Activated CD4-positive, alpha-beta T cell treated with anti-CD3 and anti-CD28 coated beads, Interleukin-2, Interleukin-4, amounts not matched to agents 100 ng/mL and 50 ng/mL, durations not matched to agents 16 hours and 8 hours (primary cell): ENCODE results near the gene PLA2G2A.

Experiments used
- DNase-seq: peaks from one replicate; pipeline ENCODE4 v3.0.0-alpha.2; 2020; ENCODE audit warnings: low spot score

PLA2G2A gene

DNA sequence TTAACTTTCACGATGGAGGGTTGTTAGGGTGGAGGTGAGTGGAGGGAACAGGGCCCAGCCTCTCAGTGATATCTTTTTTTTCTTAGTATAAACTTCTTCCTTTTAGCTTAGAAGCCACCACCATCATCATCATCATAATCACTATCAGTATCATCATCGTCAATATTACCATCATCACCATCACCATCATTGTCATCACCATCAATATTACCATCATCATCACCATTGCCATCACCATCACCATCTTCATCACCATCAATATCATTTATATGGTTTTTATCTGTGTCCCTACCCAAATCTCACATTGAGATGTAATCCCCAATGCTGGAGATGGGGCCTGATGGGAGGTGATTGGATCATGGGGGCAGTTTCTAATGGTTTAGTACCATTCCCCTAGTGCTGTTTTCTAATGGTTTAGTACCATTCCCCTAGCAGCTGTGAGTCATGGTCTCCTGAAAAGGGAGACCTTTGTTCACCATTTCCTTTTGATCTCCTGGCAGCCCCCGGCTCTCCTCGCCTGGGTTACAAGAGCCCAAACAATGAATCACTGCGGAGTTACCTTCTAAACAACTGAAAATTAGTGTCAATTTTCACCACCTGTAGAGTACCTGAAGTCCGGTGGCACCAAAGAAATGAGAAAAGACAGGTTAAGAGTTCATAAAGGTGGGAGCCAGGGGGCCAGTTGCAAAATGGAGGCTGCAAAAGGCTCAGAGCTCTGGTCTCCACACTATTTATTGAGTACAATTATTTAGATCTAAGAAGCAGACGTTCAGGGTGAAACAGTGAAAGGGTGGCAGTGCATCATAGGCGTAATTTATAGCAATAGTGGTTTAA is 52.9 kb downstream of the PLA2G2A start:
- DNase-seq, result no peak
